Measurements from ENCODE around the gene NLGN1. TPM values are rescaled to one million over a fixed set of nuclear protein-coding genes. Genes with fewer than 3 reads are reported as not detected.

NLGN1 gene
- total RNA-seq, 1 experiment from 2014 or later: 0.85 TPM

DNA sequence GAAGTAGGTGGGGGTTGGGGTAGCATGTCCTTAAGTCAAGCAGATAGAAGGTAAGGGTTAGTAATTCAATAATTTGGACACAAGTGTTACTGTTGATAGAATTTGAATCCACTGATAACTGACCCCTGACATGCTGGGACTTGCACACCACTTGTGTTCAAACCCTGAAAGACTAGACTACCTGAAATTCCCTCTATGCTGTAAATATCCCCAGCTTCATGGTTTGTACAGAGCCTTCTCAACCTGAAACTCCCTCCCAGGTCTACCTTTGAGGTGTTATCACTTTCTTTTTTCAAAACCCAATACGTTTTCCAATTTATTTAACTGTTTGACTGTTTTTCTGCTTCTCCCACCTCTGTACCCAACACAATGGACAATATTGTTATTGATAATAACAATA lies 459.6 kb downstream of the NLGN1 start:
- no peaks in the 10 kb centered on the region for H3K27me3 ChIP-seq (ENCODE audit: control insufficient read depth, insufficient read depth, low read length)
- H3K4me1 ChIP-seq (ENCODE audit: control insufficient read depth, insufficient read depth, low read length): no peaks in the 10 kb centered on the region
- DNase-seq (ENCODE audit: low read depth, low spot score): no peak
- CTCF ChIA-PET: no interaction called here
- no peak overlapping the region for H3K4me3 ChIP-seq (ENCODE audit: low read depth in 2 of 2, low read length in 2 of 2)
- no TSS peak for BruUV-seq (replicated peaks)
- POLR2A ChIA-PET: no interaction called here
- no peaks in the 10 kb centered on the region for H3K9me3 ChIP-seq (ENCODE audit: control insufficient read depth, insufficient read depth, low read depth, low read length)
- intact Hi-C loops (cut with micrococcal nuclease; ENCODE audit: unreplicated experiment): no loop called here
- H3K27ac ChIP-seq (ENCODE audit: low read length): no peak overlapping the region
- in situ Hi-C loops (cut with HindIII; ENCODE audit: low pct_unique_long_range_greater_than_20kb, low sequenced_read_pairs): no loop called here
- no peak for ATAC-seq
- TF ChIP-seq POLR2AphosphoS5 (IDR thresholded peaks at IDR 0.05; ENCODE audit: low read depth, low read length) (no peak), TCF7L2 (IDR thresholded peaks at IDR 0.05; ENCODE audit: low read depth, low read length) (no peak), SIN3A (IDR thresholded peaks at IDR 0.05; ENCODE audit: borderline replicate concordance, insufficient read depth, low read depth, low read length) (no peak)
- TF ChIP-seq, protein P1, sequence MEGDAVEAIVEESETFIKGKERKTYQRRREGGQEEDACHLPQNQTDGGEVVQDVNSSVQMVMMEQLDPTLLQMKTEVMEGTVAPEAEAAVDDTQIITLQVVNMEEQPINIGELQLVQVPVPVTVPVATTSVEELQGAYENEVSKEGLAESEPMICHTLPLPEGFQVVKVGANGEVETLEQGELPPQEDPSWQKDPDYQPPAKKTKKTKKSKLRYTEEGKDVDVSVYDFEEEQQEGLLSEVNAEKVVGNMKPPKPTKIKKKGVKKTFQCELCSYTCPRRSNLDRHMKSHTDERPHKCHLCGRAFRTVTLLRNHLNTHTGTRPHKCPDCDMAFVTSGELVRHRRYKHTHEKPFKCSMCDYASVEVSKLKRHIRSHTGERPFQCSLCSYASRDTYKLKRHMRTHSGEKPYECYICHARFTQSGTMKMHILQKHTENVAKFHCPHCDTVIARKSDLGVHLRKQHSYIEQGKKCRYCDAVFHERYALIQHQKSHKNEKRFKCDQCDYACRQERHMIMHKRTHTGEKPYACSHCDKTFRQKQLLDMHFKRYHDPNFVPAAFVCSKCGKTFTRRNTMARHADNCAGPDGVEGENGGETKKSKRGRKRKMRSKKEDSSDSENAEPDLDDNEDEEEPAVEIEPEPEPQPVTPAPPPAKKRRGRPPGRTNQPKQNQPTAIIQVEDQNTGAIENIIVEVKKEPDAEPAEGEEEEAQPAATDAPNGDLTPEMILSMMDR (IDR thresholded peaks at IDR 0.05): no peak
- TF ChIP-seq, protein P2, sequence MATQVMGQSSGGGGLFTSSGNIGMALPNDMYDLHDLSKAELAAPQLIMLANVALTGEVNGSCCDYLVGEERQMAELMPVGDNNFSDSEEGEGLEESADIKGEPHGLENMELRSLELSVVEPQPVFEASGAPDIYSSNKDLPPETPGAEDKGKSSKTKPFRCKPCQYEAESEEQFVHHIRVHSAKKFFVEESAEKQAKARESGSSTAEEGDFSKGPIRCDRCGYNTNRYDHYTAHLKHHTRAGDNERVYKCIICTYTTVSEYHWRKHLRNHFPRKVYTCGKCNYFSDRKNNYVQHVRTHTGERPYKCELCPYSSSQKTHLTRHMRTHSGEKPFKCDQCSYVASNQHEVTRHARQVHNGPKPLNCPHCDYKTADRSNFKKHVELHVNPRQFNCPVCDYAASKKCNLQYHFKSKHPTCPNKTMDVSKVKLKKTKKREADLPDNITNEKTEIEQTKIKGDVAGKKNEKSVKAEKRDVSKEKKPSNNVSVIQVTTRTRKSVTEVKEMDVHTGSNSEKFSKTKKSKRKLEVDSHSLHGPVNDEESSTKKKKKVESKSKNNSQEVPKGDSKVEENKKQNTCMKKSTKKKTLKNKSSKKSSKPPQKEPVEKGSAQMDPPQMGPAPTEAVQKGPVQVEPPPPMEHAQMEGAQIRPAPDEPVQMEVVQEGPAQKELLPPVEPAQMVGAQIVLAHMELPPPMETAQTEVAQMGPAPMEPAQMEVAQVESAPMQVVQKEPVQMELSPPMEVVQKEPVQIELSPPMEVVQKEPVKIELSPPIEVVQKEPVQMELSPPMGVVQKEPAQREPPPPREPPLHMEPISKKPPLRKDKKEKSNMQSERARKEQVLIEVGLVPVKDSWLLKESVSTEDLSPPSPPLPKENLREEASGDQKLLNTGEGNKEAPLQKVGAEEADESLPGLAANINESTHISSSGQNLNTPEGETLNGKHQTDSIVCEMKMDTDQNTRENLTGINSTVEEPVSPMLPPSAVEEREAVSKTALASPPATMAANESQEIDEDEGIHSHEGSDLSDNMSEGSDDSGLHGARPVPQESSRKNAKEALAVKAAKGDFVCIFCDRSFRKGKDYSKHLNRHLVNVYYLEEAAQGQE (IDR thresholded peaks at IDR 0.05; ENCODE audit: insufficient read depth in 1 of 2, low read depth in 2 of 2, low read length in 1 of 2): no peak
- H3K36me3 ChIP-seq (ENCODE audit: control insufficient read depth, insufficient read depth, low read length): no peaks in the 10 kb centered on the region

DNA sequence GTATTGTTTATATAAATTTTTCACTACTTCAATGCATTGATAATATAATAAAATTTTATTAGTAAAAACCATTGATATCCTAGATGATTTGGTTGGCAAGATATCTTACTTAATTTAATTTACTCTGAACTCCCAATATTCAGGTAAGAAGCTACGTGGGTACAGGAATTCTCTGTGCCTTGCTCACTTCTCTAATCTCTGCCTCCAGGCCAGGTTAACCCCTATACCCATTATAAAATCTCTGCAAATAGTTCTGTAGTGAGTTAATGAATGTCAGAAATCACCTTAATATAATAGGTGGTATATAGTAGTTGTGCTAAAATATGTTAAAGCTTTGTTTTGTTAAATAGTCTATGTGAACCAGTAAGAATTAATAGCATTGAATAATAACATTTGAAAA lies 465.2 kb downstream of the NLGN1 start:
- ATAC-seq (no peak), DNase-seq (ENCODE audit: low read depth, low spot score) (no peak)
- TF ChIP-seq, protein P2 (IDR thresholded peaks at IDR 0.05; ENCODE audit: insufficient read depth in 1 of 2, low read depth in 2 of 2, low read length in 1 of 2): no peak
- TF ChIP-seq, protein P1 (IDR thresholded peaks at IDR 0.05): no peak
- TF ChIP-seq SIN3A (IDR thresholded peaks at IDR 0.05; ENCODE audit: borderline replicate concordance, insufficient read depth, low read depth, low read length) (no peak), TCF7L2 (IDR thresholded peaks at IDR 0.05; ENCODE audit: low read depth, low read length) (no peak), POLR2AphosphoS5 (IDR thresholded peaks at IDR 0.05; ENCODE audit: low read depth, low read length) (no peak)
- intact Hi-C loops (cut with micrococcal nuclease; ENCODE audit: unreplicated experiment): no loop called here
- no peaks in the 10 kb centered on the region for H3K36me3 ChIP-seq (ENCODE audit: control insufficient read depth, insufficient read depth, low read length)
- in situ Hi-C loops (cut with HindIII; ENCODE audit: low pct_unique_long_range_greater_than_20kb, low sequenced_read_pairs): no loop called here
- POLR2A ChIA-PET: no interaction called here
- CTCF ChIA-PET: no interaction called here
- no peak overlapping the region for H3K27ac ChIP-seq (ENCODE audit: low read length)
- BruUV-seq (replicated peaks): no TSS peak
- no peaks in the 10 kb centered on the region for H3K9me3 ChIP-seq (ENCODE audit: control insufficient read depth, insufficient read depth, low read depth, low read length)
- no peaks in the 10 kb centered on the region for H3K4me1 ChIP-seq (ENCODE audit: control insufficient read depth, insufficient read depth, low read length)
- H3K27me3 ChIP-seq (ENCODE audit: control insufficient read depth, insufficient read depth, low read length): no peaks in the 10 kb centered on the region
- no peak overlapping the region for H3K4me3 ChIP-seq (ENCODE audit: low read depth in 2 of 2, low read length in 2 of 2)

Data from Panc1 (cell line).